GM18502 (cell line): ENCODE measurements around the gene MAPK14.
A peak's percentile ranks its signal among the peaks of the same experiment; 100 is the strongest.
"Not testable (repeated sequence)": the region's sequence is repeated elsewhere in the genome, so short reads cannot be mapped to it uniquely, and the experiment has no call there.

Source experiments
- ATAC-seq: cut with Tn5 transposase; IDR thresholded peaks from one replicate; pipeline ENCODE4 v1.9.1; 2021; ENCODE audit warnings: mild to moderate bottlenecking; ENCODE audit not compliant: unreplicated experiment, poor library complexity

MAPK14 gene

GRCh38 chr6:36120018-36120417, 92.4 kb downstream of the MAPK14 start:
- no peak for ATAC-seq

- no peak for ATAC-seq
Measured at GRCh38 chr6:36120539-36120938, 92.9 kb downstream of the MAPK14 start.

- no peak for ATAC-seq
Measured at GRCh38 chr6:36120979-36121786, 93.6 kb downstream of the MAPK14 start.

DNA sequence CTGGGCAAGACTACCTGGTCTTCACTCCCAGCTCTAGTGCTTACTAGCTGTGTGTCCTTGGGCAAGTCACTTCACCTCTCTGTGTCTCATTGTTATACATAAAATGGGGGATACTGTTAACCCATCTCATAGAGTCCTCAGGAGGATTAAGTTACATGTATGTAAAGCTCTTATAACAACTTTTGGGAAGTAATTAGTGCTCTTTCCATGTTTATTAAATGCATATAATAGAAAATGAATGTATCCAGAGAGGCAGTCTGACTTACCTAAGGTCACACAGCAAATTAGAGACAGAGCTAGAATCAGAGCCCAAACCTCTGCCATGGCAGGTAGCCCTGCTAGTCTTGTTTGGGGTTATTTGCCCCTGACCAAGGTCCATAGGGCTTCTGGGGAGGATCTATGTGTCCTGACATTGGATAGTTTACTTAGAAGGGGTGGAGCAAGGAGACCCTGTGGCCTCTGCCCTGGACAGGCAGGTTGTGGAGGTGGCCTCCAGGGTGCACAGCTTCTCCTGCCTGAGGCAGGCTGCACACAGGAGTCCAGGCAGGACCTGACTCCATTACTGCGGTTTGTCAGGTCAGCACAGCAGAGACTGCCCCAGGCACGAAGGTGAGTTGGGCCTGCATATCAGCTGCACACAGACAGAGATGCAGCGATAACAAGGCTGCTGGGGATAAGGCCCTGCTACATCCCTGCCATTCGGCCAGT, 94.3 kb downstream of the MAPK14 start:
- ATAC-seq = no peak

DNA sequence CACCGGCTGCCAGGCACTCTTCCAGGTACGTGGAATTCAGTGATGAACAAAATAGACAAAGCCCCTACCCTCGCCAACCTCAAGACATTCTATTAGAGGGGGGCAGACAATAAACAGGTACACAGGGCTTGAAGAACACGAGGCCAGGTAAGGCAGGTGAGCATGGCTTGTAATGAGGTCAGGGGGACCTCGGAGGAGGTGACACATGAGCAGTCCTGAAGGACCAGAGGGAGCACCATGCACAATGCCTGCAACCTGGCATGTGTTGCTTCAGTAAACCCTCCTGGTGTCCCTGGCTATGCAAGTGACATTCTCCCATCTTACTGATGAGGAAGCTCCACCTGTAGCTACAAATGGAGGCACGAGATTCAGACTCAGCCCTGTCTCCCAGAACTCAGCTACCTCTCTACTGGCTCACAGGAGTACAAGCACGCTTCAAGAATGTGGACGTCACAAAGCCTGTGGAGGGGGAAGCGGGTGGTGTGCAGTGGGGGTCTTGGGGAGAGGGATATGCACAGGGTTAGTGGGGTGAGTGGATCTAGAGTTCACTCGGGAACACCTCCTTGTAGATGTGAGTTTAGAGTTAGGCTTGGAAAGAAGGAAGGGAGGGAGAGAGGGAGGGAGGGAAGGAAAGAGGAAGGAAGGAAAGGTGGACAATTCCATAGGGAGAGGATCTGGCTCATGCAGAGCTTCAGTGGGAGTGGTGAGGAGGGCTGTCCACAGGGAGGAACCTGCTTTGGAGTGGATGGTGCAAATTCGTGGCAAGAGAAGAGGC, 95.1 kb downstream of the MAPK14 start:
- ATAC-seq = no peak

DNA sequence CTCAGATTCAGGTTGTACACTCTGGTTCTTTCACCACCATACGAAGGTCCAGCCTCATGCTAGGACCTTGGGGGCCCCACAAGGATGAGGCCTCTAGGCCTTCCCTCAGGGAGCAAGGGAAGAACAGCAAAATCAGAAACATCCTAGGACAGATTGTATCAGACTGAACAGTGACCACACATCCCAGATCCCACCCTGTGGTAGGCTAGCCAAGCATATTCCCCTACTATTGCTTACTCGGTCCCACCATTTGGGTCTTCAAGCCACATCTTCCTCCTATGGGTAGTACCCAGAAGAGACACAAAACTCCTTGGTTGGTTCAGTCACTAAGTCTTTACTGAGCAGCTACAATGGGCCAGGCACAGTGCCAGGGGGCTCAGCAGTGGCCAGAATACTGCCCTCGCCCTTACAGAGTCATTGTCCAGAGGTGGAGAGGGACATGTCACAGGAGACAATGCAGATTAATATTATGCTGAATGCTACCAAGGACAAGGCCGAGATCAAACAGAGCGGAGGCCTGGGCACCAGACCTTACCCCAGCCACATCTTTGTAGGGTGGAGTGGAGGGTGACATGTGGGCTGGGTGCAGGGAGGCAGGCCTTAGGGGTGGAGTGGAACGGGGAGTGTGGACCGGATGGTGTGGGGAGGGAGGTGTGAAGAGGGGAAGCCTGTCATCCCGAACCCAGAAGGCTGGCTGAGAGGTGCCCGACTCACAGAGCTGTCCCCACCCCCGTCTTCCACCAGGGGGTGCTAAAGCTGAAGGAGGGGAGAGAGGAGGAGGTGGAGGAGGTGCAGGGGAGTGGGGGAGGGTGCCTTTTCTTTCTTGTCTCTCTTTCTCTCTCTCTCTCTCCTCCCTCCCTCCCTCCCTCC, 95.9 kb downstream of the MAPK14 start:
- ATAC-seq = peak; percentile 67

- not testable (repeated sequence) for ATAC-seq
Measured at GRCh38 chr6:36124346-36124745, 96.7 kb downstream of the MAPK14 start.

GRCh38 chr6:36124881-36125280, 97.3 kb downstream of the MAPK14 start:
- no peak for ATAC-seq

DNA sequence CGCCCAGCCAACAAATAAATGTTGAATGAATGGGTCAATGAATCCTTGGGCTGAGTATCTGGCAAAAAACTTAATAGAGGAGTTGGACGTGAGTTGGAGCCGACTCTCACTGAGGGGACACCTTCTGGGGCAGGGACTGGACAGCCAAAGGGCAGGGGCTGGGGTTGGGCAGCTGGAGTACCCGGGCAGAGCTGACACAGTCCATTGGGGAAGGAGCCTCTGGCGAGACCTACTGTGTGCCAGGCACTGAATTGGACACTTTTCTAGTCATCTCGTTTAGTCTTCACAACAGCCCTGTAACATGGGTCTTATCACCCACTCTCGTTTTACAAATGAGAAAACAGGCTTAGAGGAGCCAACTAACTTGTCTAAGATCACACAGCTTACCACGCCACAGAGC, 98.0 kb downstream of the MAPK14 start:
- no peak for ATAC-seq

- no peak for ATAC-seq
Measured at GRCh38 chr6:36126121-36126520, 98.5 kb downstream of the MAPK14 start.

DNA sequence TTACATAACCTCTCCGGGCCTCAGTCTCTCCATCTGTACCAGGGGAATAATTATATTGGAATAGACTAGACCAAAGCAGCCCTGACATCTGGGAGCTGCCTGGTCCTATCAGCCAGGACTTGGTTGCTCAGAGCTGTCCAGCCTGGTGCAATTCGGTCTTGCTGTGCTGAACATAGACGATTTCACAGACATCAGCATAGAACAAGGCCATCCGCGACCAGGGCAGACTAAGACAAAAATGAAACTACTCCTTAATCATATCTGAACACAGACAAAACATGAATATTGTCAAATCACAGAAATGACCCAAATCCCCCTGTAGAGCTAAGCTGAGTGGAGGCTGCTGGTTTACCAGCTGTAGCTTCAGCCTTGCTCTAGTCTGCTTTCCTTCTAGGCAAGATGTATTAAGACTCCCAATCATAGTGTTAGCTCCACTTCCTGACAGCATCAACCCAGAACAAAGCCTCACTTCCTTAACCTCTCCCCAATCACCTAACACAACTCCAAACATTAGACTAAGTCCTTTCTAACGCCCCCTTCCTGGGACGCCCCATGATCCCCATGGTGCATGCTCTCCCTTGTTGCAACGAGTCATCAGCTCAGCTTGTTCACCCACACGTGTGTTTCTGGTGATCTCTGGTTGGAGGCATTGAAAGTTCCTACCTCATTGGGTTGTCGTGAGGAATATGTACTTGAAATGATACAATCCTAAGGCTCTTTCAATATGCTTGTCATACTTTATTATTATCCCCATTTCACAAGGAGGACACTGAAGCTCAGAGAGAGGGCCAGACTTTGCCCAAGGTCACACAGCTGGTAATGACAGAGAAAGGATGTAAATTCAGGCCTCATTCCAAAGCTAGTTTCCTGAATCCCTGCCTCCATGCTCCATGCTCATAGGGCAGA, 99.2 kb downstream of the MAPK14 start:
- no peak for ATAC-seq

GRCh38 chr6:36127462-36128016, 99.9 kb downstream of the MAPK14 start:
- no peak for ATAC-seq

DNA sequence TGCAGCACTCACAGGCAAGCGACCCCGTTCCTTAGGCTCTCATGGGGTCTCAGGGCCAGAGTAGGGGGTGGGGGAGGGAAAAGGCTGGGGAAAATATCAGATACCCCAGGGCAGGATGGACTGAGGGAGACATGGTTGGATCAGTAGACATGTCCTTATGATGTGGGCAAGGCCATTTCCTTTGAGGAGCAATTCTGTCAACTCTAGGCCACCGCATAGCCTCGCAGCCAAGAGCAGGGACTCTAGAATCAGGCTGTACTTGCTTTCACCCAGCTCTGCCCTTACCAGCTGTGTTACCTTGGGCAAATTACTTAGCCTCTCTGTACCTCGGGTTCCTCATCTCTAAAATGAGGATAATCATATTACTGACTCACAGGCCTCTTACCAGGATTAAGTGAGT, 100.5 kb downstream of the MAPK14 start:
- ATAC-seq = no peak

- ATAC-seq = no peak
Measured at GRCh38 chr6:36128793-36129192, 101.2 kb downstream of the MAPK14 start.

DNA sequence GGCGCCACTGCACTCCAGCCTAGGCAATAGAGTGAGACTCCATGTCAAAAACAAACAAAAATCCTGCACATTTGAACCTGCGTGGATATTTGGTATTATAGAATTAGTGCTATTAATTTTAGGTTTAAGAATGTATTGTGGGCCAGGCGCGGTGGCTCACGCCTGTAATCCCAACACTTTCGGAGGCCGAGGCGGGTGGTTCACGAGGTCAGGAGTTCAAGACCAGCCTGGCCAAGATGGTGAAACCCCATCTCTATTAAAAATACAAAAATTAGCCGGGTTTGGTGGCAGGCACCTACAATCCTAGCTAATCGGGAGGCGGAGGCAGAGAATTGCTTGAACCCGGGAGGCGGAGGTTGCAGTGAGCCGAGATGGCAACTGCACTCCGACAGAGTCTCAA, 101.7 kb downstream of the MAPK14 start:
- ATAC-seq = not testable (repeated sequence)

- ATAC-seq = no peak
Measured at GRCh38 chr6:36129941-36130666, 102.5 kb downstream of the MAPK14 start, which contains the start of gene MAPK13. Gene MAPK13, plus strand, starts transcription at chr6:36130513. Its CDS starts 70 bp downstream, at chr6:36130583.

DNA sequence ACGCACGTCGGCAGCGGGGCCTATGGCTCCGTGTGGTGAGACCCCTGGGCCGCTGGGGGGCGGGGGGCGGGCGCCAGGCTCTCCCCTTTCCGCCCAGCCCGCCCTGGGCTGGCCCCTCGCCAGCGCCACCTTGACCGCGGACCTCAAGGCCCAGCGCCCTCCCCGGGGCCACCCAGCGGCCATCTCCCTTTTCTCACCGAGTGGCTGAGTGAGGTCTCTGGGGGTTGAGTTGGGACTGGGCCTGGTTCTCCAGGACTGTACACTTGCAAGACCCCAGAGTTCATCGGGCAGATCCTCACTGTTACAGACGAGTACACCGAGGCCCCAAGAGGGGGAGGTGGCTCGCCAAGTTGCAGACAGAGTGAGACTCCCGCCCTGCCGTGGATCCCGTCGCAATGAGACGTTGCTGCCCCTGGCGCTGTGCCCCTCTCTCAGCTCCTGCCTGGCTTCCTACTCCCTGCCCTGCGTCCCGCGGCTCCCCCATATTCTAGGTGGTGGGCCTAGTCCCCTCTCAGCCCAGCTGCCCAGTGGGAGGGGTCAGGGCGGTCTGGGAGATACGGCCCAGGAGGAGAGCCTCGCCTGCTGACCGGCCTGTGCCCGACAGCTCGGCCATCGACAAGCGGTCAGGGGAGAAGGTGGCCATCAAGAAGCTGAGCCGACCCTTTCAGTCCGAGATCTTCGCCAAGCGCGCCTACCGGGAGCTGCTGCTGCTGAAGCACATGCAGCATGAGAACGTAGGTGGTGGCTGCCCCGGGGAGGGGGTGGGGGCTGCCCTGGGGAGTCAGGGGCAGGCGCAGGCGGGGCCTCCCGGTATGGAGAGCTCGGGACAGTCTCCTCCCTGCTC, 103.3 kb downstream of the MAPK14 start:
- ATAC-seq = peak; percentile 33
